HG03520 (cell line): Measurements from ENCODE around the gene TMEM255B.

ENCODE experiments used
- ATAC-seq: cut with Tn5 transposase; IDR thresholded peaks from one replicate; pipeline ENCODE4 v1.9.1; 2021; ENCODE audit warnings: mild to moderate bottlenecking, moderate library complexity; ENCODE audit not compliant: unreplicated experiment

Gene TMEM255B

DNA sequence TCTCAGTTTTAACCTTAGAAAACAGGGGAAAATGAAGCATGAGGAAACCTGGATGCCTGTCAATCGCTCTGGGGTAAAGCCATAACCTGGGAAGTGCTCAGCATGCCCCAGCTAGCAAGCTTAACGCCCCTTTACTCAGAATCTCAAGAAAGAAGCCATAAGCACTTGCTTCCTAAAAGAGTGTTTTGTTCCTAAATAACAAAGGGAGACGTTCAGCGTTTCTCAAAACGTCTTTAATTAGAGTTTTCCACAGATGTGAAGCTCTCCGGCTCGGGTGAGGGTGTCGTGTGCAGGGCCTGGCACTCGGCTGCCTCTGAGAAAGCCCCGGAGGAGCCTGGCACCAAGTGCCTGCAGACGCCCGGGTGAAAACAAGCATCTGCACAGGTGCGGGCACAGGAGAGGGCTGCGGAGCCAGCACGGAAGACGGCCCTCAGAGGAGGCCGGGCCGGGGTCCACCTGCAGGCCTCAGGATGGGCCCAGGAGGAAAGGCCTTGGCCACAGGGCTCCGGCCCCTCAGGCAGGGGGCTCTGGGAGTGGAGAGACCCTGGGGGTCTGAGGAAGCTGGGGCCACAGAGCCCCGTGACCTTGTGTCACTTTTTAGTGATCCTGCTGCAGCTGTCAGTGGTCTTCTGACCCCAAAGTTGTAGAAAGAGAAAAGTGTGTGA, 98.6 kb downstream of the TMEM255B start:
- no peak for ATAC-seq

DNA sequence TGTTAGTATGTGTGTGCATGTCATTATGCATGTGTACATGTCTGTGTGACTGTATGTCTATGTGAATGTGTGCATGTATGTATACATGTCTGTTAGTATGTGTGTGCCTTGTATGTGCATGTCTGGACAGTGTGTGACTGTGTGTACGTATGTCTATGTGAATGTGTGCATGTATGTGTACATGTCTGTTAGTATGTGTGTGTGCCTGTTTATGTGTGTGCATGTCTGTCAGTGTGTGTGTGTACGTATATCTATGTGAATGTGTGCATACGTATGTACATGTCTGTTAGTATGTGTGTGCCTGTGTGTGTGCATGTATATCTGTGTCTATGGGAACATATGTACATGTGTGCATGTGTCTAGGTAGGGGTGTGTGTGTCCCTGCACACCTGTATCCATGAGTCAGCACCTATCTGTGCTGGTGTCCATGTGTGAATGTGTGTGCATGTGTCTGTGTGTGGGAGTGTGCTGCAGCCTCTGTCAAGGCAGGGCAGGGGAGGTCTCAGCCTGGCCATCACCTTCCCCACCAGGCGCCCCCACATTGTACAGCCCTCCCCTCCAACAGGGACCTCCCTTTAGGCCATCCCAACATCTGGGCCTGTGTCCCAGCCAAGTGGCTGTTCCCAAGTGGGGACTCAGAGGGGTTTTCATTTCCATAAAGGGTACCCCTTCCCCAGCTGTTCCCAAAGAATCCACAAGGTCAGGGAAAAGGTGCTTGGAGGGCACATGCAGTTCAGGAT, 100.5 kb downstream of the TMEM255B start:
- ATAC-seq, result no peak

DNA sequence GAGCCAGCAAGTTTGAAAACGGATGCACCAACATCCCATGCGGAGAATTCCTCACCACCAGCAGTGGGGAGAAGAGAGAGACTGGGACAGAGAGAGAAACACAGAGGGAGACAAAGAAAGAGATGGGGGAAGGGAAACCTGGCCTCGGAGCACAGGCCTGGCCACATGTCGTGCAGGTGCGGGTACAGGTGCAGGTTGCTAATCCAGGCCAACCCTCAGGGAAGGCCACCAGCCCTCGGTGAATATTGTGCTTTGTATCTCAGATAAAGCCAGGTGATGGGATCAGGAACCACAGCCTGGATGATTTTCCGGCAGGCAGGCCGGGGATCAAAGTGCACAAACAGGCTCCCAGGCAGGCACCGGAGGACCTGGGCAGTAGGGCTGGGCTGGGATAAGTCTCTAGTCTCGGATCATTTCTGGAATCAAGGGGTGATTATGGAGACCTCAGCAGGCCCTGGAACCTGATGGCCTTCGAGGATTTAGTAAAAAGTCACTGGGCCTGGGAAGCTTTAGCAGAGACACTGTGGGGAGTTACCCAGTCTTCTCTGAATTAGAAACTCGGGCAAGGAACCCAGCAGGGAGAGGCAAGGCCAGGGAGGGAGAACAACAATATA, 101.1 kb downstream of the TMEM255B start:
- no peak for ATAC-seq

DNA sequence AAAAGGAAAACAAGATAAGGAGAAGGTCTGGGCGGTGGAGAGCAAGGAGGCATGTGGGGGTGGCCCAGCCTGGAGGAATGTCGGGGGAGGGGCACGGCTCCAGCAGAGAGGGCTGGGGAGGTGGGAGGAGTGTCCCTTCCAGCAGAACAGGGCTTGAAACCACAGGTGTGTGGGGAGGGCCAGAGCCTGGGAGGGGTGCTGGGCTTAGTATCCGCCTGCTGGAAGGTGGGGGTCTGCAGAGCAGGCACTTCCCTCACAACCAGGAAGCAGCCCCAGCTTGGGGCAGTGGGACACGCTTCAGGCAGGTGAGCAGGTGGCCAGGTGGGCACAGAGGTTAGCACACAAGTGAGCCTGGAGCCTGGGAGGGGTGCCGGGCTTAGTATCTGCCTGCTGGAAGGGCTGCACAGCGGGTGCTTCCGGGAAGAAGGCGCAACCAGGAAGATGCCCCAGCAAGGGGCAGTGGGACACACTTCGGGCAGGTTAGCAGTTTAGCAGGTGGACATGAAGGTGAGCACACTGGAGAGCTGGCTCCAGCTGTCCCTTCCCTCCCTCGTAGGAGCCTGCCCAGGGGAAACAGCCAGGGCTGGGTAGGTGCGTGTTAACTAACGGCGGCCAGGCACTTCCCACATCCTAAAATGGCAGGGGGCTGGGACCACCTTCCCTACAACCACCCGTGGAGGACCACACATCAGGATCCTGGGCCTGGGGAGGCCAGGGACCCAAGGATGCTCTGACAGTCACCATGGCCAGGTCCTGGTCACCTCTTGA, 101.8 kb downstream of the TMEM255B start:
- no peak for ATAC-seq

DNA sequence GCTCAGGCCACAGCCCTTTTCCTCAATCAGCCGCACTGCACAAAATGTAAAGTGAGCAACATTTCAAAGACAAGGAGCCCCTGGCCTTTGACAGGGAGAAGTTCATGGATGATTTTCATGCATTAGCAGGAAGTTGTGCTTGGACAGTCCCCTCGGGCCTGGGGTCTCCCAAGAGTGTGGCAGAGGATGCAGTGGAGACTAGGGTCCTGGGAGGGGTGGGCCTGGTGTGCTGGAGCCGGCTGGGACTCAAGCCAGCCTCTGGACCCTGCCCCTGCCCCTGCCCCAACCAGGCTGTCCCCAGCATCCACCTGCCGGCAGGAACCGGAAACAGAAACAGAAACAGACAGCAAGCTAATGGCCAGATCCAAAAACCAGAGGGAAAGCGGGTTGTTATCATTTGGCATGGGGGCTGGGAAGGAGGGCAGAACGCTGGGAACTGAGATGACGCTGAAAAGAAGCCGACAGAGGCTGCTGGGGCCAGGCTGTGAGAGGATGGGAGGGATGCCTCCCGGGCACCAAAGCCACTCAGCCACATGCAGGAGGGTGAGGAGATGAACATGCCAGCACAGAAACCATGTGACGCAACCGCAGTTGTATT, 102.5 kb downstream of the TMEM255B start:
- ATAC-seq, result no peak

DNA sequence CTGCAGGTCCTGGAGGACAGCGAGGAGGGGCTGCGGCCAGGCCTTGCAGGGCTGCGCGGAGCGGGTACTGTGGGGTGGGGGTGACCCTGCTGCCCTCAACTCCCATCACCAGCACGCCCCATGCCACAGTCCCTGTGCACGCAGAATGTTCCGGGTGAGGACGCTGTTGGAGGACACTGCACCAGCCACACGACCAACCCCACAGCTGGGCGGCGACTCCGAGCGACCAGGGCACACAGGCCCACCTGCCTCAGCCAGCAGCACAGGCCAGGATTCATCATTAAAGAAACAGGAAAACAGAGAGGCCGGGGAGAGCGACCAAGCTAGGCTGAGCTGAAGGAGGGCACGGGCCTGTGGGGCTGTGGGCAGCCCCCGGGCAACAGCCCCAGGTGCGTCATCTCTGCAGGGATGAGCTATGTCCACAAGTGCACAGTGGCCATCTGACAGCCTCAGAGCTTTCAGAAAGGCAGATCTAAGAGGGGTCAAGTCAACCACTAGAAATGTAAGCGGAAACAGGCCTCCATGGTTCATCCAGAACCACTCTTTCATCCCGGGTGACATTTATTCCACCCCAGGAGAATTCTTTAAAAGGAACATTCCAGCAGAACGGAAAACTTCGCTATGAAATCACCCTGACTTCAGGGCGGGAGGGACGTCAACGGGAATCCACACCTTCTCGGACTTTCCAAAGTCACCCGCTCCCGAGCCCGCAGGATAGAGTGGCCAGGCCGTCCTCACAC, 103.3 kb downstream of the TMEM255B start:
- ATAC-seq, result no peak

DNA sequence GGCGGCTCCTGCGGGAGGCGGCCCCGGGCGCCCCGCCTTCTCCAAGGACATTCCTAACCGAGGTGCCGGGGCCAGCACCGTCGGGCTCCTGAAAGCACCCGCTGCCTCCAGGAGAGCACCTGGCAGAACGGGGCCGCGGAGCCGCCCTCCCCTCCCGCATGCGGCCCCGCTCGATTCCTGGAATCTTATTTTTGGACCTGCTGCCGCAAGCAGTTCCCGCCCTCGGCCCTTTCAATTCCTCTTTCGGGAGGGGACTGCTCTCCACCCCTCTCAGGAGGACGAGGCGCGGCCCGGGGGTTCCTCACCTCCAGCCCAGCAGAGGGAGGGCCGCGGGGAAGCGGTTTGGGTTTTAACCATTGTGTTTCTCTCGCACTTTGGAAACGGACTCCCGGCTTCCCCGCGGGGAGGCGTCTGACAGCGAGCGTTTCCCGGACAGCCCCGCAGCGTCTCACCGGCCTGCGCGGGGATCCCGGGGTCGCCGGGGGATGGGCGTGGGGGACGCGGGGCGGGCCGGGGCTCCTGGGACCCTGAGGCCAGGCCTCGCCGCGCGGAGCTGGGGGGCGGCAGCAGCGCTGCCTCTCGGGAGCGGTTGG, 104.0 kb downstream of the TMEM255B start:
- ATAC-seq, result no peak

DNA sequence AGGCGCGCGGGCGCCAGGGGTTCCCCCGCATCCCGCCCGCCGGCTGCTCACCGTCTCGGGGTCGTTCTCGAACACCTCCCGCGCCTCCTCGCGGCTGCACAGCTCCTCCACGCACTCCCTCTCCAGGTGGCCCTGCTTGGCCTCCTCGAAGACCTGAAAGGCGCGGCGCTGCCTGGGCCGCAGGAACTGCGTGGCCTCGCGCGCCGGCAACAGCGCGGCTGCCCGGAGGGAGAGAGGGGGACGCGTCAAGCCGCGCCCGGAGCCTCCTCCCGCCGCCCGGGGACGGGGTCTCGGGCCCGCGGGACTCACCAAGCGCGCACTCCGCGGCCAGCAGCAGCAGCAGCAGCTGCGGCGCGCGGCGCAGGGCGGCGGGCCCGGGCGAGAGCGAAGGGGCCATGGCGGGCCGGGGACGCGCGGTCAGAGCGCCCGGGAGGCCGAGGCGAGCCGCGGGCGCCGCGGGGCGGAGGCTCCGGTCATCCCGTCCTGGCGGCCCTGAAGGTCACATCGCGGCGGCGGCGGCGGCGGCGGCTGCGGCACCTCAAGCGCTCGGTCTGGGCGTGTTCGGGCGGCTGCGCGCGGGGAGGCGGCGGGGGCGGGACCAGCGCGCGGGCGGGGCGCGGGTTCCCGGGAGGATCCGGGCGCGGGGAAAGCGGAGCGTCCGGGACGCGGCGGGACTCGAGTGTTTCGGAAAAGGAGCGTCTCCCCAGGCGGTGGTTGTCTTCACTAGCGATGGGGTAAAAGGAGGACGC, 104.7 kb downstream of the TMEM255B start, which contains the start of gene GAS6:
Gene GAS6, minus strand, starts transcription at position 553 of the 749 bp plus-strand sequence. Its CDS starts 156 bp downstream, at position 397.
- no peak for ATAC-seq

DNA sequence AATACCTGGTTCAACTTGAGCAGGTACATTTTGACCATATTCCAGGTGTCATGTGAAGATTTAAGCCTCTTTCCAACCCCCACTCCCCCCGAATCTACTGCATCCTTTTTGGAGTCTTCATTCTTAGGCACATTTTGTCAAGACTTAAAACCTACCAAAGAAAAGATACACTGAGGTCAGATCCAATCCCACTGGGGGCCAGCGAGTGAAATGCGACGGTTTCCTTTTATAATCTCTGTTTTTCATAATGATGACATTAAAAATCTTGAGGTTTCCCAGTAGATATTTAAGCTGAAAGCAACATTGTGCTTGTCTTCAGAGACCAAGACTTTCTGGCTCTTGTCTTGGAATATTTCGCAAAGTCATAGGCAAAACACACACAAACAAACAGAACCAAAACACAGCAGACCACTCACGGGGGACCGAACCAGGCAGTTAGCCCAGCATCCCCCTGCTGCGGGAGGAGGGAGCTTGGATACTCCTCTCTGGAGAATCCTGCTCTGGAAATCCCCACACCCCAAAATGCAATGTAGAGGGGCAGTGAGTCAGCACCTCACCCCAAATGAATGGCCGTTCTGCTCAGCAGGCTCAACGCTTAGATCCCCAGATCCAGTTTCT, 105.4 kb downstream of the TMEM255B start:
- no peak for ATAC-seq

DNA sequence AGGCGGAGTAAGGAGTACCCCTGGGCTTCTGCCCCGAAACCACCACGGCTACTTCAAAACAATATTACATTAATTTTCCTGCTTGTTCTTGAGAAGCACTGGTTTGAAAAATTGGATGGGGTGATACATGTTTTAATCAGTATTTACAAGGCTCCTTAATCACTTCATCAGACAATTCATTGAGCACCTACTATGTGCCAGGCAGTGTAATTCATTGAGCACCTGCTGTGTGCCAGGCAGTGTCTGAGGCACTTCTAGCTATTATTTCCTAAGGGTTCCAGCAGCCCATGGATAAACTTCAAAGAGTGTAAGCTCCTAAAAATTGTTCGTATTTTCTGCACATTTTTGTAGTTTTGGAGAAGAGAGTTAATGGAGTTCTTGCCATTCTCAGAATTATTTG, 106.4 kb downstream of the TMEM255B start:
- no peak for ATAC-seq
